Measurements from ENCODE around the gene TBX4. TPM values are rescaled to one million over a fixed set of nuclear protein-coding genes. Genes with fewer than 3 reads are reported as not detected.

The TBX4 gene
- total RNA-seq, 2 experiments from 2014 or later = not detected

DNA sequence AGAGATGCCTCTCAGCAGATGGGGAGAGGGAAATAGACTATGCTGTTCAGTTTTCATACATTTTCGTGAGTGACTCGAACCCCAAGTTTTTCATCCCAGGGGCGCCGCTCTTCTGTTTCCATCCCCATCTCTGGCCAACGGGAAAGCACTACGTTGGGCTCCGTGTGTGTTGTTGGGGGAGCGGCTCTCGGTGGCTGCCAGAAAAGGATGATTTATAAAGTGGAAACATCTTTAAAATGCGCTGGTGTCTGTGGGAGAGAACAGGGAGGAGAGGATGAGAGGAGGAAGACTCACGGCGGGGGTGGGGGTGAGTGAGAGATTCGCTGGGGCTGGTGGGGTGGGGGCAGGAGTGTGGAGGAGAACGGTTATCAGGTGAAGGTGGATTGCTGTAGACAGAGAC lies 5.8 kb downstream of the TBX4 start:
- DNase-seq (no peak), ATAC-seq (ENCODE audit: low read depth) (no peak)
- H3K36me3 Mint-ChIP-seq = no peaks in the 10 kb centered on the region
- no peak overlapping the region for H3K27ac Mint-ChIP-seq
- H3K27me3 Mint-ChIP-seq = peaks cover 90% of the 10 kb centered on the region
- POLR2A ChIA-PET = no interaction called here
- H3K4me3 Mint-ChIP-seq = no peak overlapping the region
- H3K4me1 Mint-ChIP-seq = peaks cover 26% of the 10 kb centered on the region
- H3K9me3 Mint-ChIP-seq = peaks cover 1% of the 10 kb centered on the region

- peaks cover 25% of the 10 kb centered on the region for H3K4me1 Mint-ChIP-seq
- no peak for DNase-seq
- POLR2A ChIA-PET = no interaction called here
- no peak overlapping the region for H3K4me3 Mint-ChIP-seq
- H3K27me3 Mint-ChIP-seq = peaks cover 89% of the 10 kb centered on the region
- no peak for ATAC-seq (ENCODE audit: low read depth)
- H3K36me3 Mint-ChIP-seq = no peaks in the 10 kb centered on the region
- H3K27ac Mint-ChIP-seq = no peak overlapping the region
- peaks cover 1% of the 10 kb centered on the region for H3K9me3 Mint-ChIP-seq
Measured at GRCh38 chr17:61458421-61459141, 6.4 kb downstream of the TBX4 start.

DNA sequence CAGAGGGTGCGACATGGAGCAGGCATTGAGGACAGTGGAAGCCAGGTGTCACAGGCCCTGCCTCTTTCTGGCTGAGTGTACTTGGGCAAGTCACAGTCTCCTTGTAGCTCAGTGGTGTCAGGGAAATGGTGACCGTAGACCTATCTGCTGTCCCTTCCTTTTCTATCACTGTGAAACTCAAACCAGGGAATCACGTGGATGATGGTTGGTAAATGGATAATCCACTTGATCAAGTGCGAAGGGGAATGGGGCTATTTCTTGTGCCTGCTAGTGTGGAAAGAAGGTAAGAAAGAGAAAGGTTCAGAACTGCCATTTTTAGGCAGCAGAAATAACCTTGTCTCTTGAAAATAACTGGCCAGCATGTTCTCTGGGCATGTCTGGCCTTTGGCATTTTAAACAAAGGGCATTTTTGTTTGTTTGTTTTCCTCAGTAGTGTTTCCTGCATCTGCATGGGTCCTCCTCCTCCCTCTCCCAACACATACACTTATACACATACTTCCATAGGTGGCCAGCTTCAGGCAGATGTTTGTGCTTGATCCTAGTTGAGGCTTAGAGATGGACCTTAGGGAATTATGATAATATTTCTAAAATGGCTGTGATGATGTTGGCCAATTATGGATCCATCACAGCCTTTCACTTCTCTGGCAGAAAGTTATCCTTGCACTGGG lies 7.1 kb downstream of the TBX4 start:
- no peak for ATAC-seq (ENCODE audit: low read depth)
- Mint-ChIP-seq H3K4me3 (no peak overlapping the region), H3K4me1 (peaks cover 20% of the 10 kb centered on the region), H3K27me3 (peaks cover 82% of the 10 kb centered on the region), H3K9me3 (peaks cover 1% of the 10 kb centered on the region), H3K27ac (no peak overlapping the region), H3K36me3 (no peaks in the 10 kb centered on the region)
- POLR2A ChIA-PET = no interaction called here
- no peak for DNase-seq

DNA sequence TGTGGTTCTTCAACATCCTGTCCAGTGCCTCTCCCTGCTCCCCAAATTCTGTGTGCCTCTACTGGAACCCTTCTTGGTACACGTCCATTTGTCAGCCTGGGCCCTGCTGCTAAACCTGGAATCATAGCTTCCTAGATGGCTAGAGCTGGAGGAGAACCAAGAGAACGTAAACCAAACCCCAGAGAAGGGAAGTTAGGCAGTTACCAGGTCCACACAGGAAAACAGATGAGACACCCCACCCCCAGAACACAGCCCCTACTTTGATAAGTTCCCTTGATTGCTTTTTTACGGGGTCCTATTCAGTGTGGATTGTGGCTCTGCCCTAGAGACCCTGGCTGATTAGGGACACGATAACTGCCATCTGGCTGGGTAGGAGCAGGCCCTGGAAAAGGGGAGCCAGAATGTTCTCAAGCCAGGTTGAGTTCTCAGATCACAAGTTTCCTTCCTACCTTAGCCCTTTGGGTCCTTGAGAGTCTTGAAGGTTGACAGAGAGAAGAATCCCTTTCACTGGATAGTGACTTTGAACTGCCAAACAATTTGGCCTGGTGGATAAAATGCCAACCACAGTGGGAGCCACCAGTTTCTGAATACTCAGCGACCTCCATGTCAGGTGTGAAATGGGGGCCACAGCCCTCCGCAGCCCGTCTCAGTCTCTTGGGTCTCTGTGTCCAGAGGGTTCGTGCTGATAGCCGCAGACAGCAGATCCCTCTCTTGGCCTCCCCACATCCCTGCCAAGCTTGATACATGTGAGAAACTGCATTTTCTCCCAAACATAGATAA lies 7.9 kb downstream of the TBX4 start:
- no peak overlapping the region for H3K27ac Mint-ChIP-seq
- ATAC-seq (ENCODE audit: low read depth) (no peak), DNase-seq (no peak)
- peaks cover 1% of the 10 kb centered on the region for H3K9me3 Mint-ChIP-seq
- POLR2A ChIA-PET = no interaction called here
- peaks cover 19% of the 10 kb centered on the region for H3K4me1 Mint-ChIP-seq
- peaks cover 74% of the 10 kb centered on the region for H3K27me3 Mint-ChIP-seq
- no peak overlapping the region for H3K4me3 Mint-ChIP-seq
- no peaks in the 10 kb centered on the region for H3K36me3 Mint-ChIP-seq

GRCh38 chr17:61460796-61461585 lies 8.8 kb downstream of the TBX4 start:
- Mint-ChIP-seq H3K27me3 (peaks cover 71% of the 10 kb centered on the region), H3K4me1 (peaks cover 19% of the 10 kb centered on the region), H3K9me3 (peaks cover 1% of the 10 kb centered on the region), H3K4me3 (no peak overlapping the region), H3K36me3 (no peaks in the 10 kb centered on the region), H3K27ac (no peak overlapping the region)
- POLR2A ChIA-PET = no interaction called here
- DNase-seq (no peak), ATAC-seq (ENCODE audit: low read depth) (no peak)

DNA sequence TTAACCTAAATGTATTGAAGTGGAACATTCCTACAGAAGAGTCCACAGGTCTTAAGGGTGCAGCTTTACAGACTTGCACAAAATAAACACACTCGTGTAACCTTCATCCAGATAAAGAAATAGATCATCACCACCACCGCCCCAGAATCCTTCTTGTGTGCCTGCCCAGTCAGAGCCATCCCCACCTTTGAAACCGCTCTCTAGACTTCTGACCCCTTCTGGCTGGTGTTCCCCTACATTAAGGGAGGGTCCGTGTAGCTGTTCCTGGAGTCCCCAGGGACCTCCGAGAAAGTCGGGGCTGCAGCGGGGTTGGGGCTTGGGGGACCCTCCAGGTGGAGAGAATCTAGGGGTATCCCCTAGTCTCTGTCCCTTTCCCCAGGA lies 9.4 kb downstream of the TBX4 start:
- no peaks in the 10 kb centered on the region for H3K36me3 Mint-ChIP-seq
- POLR2A ChIA-PET = no interaction called here
- peak overlapping the region; percentile 33 for H3K4me3 Mint-ChIP-seq
- H3K4me1 Mint-ChIP-seq = peaks cover 19% of the 10 kb centered on the region
- DNase-seq = no peak
- peaks cover 1% of the 10 kb centered on the region for H3K9me3 Mint-ChIP-seq
- H3K27me3 Mint-ChIP-seq = peaks cover 75% of the 10 kb centered on the region
- ATAC-seq (ENCODE audit: low read depth) = no peak
- no peak overlapping the region for H3K27ac Mint-ChIP-seq

- Mint-ChIP-seq H3K4me3 (peak overlapping the region; percentile 33), H3K27me3 (peaks cover 70% of the 10 kb centered on the region)
- POLR2A ChIA-PET = no interaction called here
Measured at GRCh38 chr17:61461967-61462718, 9.9 kb downstream of the TBX4 start.

DNA sequence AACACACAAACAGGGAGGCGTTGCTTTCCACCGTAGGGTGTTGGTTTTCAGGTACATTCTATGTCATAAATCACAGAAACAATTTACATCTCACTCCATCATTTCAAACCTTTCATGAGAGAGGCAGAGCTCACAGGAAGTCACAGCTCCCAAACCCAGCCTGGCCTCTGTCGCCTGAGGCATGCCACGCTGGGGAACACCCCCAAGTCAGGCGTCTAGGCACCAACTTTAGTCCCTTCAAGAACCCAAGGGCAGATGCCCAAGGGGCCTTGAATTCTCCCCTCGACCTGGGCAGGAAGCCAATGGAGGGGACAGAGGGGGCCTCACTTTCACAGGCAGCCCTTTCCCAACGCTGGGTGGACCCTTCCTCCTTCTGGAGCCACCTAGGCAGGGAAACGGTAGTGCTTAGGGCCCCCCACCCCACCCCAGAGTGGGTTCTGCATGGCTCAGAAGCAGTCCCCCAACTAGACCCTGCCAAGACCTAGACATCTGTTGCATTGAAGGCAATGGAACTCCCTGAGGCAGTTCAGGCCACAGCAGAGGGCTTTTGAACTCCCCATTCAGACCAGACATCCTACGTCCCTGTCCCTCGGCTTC lies 10.6 kb downstream of the TBX4 start:
- H3K9me3 Mint-ChIP-seq = peaks cover 1% of the 10 kb centered on the region
- H3K4me3 Mint-ChIP-seq = peak overlapping the region; percentile 0
- H3K4me1 Mint-ChIP-seq = peaks cover 15% of the 10 kb centered on the region
- ATAC-seq (ENCODE audit: low read depth) (no peak), DNase-seq (no peak)
- peaks cover 64% of the 10 kb centered on the region for H3K27me3 Mint-ChIP-seq
- H3K36me3 Mint-ChIP-seq = no peaks in the 10 kb centered on the region
- H3K27ac Mint-ChIP-seq = no peak overlapping the region
- POLR2A ChIA-PET = no interaction called here

More at GRCh38 chr17:61461967-61462718, 9.9 kb downstream of the TBX4 start:
- no peaks in the 10 kb centered on the region for H3K36me3 Mint-ChIP-seq
- ATAC-seq (ENCODE audit: low read depth) = no peak
- H3K4me1 Mint-ChIP-seq = peaks cover 18% of the 10 kb centered on the region
- peak; percentile 38 for DNase-seq
- no peak overlapping the region for H3K27ac Mint-ChIP-seq
- peaks cover 1% of the 10 kb centered on the region for H3K9me3 Mint-ChIP-seq

DNA sequence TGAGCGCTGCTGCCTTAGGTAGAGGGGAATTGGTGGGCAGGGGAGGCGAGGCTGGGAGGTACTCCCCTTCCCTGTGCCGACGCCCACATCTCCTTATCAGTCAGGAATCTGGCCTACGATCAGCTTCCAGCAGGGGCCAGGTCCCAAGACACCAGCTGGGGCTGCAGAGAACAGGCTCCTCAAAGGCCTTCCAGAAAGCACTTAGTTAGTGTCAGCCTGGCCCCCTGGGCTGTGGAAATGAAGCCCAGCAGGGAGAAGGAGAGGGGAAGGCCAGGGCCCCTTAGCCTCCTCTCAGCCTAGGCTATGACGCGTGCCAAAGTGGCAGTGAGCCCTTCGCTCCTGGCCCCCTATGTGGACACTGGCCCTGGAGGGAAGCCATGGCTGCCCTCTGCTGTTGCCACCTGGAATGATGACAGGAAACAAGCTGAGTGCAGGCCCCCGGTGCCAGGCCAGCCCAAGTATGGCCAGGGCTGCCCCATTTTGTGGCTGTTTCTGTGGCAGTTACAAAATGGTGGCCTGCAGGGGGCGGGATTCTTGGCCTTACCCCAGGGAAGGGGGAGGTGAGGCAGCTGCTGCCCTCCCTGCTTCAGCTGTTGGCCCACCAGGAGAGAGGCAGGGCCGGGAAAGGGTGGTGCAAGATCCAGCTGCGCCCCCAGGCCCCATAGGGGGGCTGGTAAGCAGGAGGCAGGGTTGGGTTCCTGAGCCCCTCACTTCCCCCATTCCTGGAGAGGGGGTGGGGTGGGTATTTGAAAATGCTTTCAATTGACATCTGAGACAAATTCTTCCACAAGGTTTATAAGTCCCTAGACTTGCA lies 11.3 kb downstream of the TBX4 start:
- peaks cover 57% of the 10 kb centered on the region for H3K27me3 Mint-ChIP-seq

GRCh38 chr17:61464130-61464842 lies 12.1 kb downstream of the TBX4 start:
- Mint-ChIP-seq H3K4me1 (peaks cover 15% of the 10 kb centered on the region), H3K27ac (no peak overlapping the region), H3K9me3 (peaks cover 1% of the 10 kb centered on the region), H3K36me3 (no peaks in the 10 kb centered on the region), H3K27me3 (peaks cover 49% of the 10 kb centered on the region), H3K4me3 (no peak overlapping the region)
- ATAC-seq (ENCODE audit: low read depth) (no peak), DNase-seq (peak; percentile 20)
- POLR2A ChIA-PET = no interaction called here

More for the DNA sequence above, 11.3 kb downstream of the TBX4 start:
- ATAC-seq (ENCODE audit: low read depth) = no peak
- Mint-ChIP-seq H3K4me1 (peaks cover 15% of the 10 kb centered on the region), H3K9me3 (peaks cover 1% of the 10 kb centered on the region), H3K36me3 (no peaks in the 10 kb centered on the region), H3K4me3 (no peak overlapping the region), H3K27ac (no peak overlapping the region)
- POLR2A ChIA-PET = no interaction called here
- peak; percentile 13 for DNase-seq

DNA sequence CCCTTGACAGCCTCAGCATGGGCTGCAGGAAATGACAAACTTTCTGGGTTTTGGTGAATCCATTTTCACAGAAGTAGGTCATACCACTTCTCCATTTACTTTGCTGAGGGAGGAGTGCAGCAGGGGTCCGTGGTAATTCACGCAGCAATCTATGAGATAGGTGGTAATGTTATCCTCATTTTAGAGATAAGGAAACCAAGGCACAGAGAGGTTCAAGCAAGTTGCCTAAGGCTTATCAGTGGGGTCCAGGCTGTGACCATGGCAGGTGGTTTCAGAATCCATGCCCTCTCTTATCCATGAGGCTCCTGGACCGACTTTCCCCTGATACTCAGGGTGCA lies 12.6 kb downstream of the TBX4 start:
- peak; percentile 10 for DNase-seq
- Mint-ChIP-seq H3K4me1 (peaks cover 15% of the 10 kb centered on the region), H3K27ac (no peak overlapping the region), H3K4me3 (no peak overlapping the region), H3K27me3 (peaks cover 44% of the 10 kb centered on the region), H3K9me3 (peaks cover 1% of the 10 kb centered on the region), H3K36me3 (no peaks in the 10 kb centered on the region)
- ATAC-seq (ENCODE audit: low read depth) = no peak
- POLR2A ChIA-PET = no interaction called here
